GM12872 (cell line): ENCODE measurements around the gene CAMK1D.

Experiments
- TF ChIP-seq, protein P1 (sequence below): IDR thresholded peaks from 3 replicates; pipeline ENCODE4 v1.5.1; 2011; ENCODE audit warnings: low read depth, mild to moderate bottlenecking, low read length, moderate library complexity; ENCODE audit not compliant: insufficient read depth

The CAMK1D gene

GRCh38 chr10:12541446-12542067 lies 192.2 kb downstream of the CAMK1D start:
- TF ChIP-seq, protein P1, sequence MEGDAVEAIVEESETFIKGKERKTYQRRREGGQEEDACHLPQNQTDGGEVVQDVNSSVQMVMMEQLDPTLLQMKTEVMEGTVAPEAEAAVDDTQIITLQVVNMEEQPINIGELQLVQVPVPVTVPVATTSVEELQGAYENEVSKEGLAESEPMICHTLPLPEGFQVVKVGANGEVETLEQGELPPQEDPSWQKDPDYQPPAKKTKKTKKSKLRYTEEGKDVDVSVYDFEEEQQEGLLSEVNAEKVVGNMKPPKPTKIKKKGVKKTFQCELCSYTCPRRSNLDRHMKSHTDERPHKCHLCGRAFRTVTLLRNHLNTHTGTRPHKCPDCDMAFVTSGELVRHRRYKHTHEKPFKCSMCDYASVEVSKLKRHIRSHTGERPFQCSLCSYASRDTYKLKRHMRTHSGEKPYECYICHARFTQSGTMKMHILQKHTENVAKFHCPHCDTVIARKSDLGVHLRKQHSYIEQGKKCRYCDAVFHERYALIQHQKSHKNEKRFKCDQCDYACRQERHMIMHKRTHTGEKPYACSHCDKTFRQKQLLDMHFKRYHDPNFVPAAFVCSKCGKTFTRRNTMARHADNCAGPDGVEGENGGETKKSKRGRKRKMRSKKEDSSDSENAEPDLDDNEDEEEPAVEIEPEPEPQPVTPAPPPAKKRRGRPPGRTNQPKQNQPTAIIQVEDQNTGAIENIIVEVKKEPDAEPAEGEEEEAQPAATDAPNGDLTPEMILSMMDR = no peak

DNA sequence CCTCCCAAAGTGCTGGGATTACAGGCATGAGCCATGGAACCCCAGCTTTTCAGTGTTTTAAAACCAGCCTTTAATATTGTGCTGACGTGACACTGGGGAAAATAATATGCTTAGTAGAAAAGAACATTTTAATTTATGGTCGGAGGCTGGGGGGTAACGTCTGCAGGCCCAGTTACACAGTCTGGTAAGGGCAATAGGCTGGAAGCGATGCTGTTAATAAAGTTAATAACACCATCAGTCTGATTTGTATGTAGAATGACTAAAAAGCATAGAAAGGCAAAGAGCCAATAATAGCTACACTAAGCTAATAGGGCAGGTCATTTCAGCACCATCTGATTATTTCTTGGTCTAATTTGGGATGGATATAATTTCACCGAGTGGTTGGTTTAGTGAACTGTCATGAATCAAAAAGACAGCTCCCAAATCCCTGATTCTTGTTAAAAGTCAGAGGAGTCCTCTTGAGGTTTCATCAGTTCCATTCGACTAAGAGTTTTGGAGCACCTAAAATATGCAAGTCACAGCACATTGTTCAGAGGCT lies 192.9 kb downstream of the CAMK1D start:
- TF ChIP-seq, protein P1 = no peak

DNA sequence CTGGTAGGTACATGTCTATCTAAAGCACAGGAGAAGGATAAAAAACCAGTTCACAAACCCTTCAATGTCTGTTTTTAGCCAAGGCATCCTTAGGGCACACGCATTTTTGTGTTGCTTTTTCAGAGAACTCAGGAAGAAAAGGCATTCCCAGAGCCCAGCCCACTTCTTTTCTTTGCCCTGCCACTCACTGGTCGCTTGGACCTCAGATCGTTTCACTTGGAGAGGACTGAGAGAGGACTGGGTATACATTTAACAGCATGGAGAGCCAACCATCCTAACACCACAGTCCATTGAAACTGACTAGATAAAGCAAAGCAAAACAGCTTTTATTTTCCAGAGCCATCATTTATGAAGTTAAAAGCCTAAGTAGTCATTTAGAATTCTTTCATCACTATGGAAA lies 194.2 kb downstream of the CAMK1D start:
- TF ChIP-seq, protein P1 = no peak

- TF ChIP-seq, protein P1 = no peak
Measured at GRCh38 chr10:12547301-12547771, 198.0 kb downstream of the CAMK1D start.

- TF ChIP-seq, protein P1 = peak; percentile 45
Measured at GRCh38 chr10:12549297-12549696, 199.9 kb downstream of the CAMK1D start.

DNA sequence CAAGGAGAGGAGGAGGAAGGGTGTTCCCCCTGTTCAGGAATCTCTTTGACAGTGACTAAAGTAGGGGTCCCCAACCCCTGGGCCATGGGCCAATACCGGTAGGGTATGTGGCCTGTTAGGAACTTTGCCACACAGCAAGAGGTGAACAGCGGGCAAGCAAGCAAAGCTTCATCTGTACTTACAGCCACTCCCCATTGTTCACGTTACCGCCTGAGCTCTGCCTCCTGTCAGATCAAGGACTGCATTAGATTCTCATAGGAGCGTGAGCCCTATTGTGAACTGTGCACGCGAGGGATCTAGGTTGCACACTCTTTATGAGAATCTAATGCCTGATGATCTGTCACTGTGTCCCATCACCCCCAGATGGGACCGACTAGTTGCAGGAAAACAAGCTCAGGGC lies 201.6 kb downstream of the CAMK1D start:
- TF ChIP-seq, protein P1 = no peak

DNA sequence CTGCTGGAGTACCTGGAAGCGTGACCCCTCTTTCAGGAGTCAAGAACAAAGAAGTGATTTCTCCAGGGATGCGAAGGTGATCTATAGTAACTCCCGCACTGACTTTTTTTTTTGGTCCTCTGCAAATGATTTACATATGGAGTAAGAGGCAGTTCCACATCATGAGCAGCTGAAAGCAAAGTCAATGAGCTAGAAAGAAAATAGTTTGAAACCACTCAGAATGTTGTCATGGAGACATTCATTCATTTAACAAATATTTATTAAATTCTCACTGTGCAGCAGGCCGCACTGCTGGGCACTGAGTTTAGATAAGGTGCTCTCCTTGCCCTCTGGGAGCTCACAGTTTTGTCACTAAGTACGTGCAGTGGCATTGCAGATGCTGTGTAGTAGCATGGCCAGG lies 206.7 kb downstream of the CAMK1D start:
- TF ChIP-seq, protein P1 = no peak
